Stimulated activated memory B cell treated with anti-CD40 and anti-IgM and Interleukin-4, amounts not matched to agents 10 μg/mL and 1 μg/mL and 100 μg/mL, for 72 hours (primary cell): Measurements from ENCODE around the gene PARD3.

Source experiments
- ATAC-seq: fragments of 150-1000 bp; cut with Tn5 transposase; 2 replicates; pipeline ENCODE4 v1.10.0; 2021
- H3K27ac Mint-ChIP-seq: one replicate; pipeline ENCODE4 v1.8.0; 2022; ENCODE audit warnings: mild to moderate bottlenecking, mixed read lengths
- H3K27me3 Mint-ChIP-seq: one replicate; pipeline ENCODE4 v1.8.0; 2022; ENCODE audit warnings: mixed read lengths
- H3K36me3 Mint-ChIP-seq: one replicate; pipeline ENCODE4 v1.8.0; 2022; ENCODE audit warnings: mixed read lengths
- H3K4me1 Mint-ChIP-seq: one replicate; pipeline ENCODE4 v1.8.0; 2022; ENCODE audit warnings: mixed read lengths
- H3K4me3 Mint-ChIP-seq: one replicate; pipeline ENCODE4 v1.8.0; 2022; ENCODE audit warnings: mild to moderate bottlenecking, moderate library complexity, mixed read lengths
- H3K9me3 Mint-ChIP-seq: one replicate; pipeline ENCODE4 v1.8.0; 2022; ENCODE audit warnings: mixed read lengths

The PARD3 gene

DNA sequence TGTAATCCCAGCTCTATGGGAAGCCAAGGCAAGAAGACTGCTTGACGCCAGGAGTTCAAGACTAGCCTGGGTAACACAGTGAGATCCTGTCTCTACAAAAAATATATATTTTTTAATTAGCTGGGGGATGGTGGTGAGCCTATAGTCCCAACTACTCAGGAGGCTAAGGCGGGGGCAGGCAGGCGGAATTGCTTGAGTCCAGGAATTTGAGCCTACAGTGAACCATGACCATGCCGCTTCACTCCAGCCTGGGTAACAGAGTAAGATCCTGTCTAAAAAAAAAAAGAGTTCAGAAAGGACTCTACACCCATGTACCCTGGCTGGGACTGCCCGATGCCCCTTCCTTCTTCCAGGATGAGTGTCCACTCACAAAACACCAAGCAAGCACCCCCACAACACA lies 648.7 kb downstream of the PARD3 start:
- no peaks in the 10 kb centered on the region for H3K36me3 Mint-ChIP-seq
- H3K4me1 Mint-ChIP-seq, result no peaks in the 10 kb centered on the region
- H3K27me3 Mint-ChIP-seq, result no peaks in the 10 kb centered on the region
- no peak overlapping the region for H3K4me3 Mint-ChIP-seq
- peaks cover 3% of the 10 kb centered on the region for H3K9me3 Mint-ChIP-seq
- H3K27ac Mint-ChIP-seq, result no peak overlapping the region
- no peak for ATAC-seq

DNA sequence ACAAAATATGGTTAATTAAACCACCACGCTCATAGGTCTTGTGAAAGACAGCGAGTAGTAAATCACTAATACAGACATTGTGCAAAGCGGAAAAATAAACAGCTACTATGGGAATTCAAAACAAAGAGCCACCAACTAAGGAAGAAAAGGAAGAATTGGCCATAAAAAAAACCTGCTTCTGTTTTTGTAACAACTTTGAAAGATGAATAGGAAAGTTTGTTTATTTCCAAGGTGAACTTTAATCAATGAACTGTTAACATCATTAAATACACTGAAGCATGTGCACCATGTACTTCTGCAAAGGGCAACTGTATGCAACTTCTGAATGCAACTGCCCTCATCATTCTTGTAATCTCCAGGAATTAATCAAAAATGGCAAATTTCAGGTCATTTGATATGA lies 651.1 kb downstream of the PARD3 start:
- no peaks in the 10 kb centered on the region for H3K4me1 Mint-ChIP-seq
- H3K27ac Mint-ChIP-seq, result no peak overlapping the region
- no peak for ATAC-seq
- H3K36me3 Mint-ChIP-seq, result no peaks in the 10 kb centered on the region
- H3K4me3 Mint-ChIP-seq, result no peak overlapping the region
- H3K9me3 Mint-ChIP-seq, result no peaks in the 10 kb centered on the region
- H3K27me3 Mint-ChIP-seq, result no peaks in the 10 kb centered on the region

GRCh38 chr10:34163075-34163905 lies 651.8 kb downstream of the PARD3 start:
- ATAC-seq, result no peak
- Mint-ChIP-seq H3K4me3 (no peak overlapping the region), H3K4me1 (no peaks in the 10 kb centered on the region), H3K27ac (no peak overlapping the region), H3K9me3 (no peaks in the 10 kb centered on the region), H3K27me3 (no peaks in the 10 kb centered on the region), H3K36me3 (no peaks in the 10 kb centered on the region)

DNA sequence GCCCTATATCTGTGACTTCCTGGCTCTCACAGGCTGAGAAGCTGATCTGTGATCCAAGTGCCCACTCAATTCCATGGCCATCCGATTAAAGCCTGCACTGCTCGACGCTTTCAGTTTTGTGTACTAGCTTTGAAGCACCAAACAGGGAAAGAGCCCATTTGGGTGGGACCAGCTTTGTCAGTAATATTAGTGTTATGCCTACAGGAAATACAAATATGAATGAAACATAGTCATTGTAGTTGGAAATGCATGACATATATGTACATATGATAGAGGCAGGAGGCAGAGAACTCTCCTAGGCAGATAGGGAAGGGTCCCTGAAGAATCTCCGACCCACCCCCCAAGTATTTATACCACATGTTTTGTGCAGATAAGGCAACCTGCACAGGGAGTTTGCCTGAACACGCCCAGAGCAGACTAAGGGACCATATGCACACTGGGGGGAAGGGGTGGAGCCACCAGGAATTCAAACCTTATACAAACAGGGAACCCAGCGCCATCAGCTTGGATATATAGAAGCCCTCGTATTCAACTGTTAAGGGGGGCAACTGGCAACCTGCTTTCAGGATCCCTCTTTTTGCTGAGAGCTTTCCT lies 653.2 kb downstream of the PARD3 start:
- no peak overlapping the region for H3K27ac Mint-ChIP-seq

DNA sequence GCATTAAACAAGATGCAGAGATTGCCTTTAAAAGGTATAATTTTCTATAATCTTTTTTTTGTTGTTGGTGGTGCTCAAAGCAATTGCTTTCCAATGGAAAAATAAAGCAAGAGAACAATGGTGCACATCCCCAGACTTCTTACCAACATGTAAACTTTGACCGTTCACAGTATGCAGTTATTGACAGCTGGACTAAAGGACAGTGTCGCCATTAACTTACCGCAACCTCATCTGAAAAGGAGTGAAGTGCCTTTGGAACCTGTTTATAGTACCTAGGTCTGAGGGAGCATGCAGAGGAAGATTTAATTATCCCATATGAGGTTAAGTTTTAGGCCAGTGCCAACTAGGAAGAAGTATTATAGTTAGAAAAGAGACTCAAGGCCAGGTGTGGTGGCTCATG lies 654.5 kb downstream of the PARD3 start:
- H3K9me3 Mint-ChIP-seq, result no peaks in the 10 kb centered on the region
- no peak overlapping the region for H3K27ac Mint-ChIP-seq
- ATAC-seq, result no peak
- no peak overlapping the region for H3K4me3 Mint-ChIP-seq
- H3K36me3 Mint-ChIP-seq, result no peaks in the 10 kb centered on the region
- no peaks in the 10 kb centered on the region for H3K27me3 Mint-ChIP-seq
- no peaks in the 10 kb centered on the region for H3K4me1 Mint-ChIP-seq

More for the DNA sequence above, 653.2 kb downstream of the PARD3 start:
- no peaks in the 10 kb centered on the region for H3K27me3 Mint-ChIP-seq
- H3K9me3 Mint-ChIP-seq, result no peaks in the 10 kb centered on the region
- no peaks in the 10 kb centered on the region for H3K36me3 Mint-ChIP-seq
- ATAC-seq, result no peak
- no peaks in the 10 kb centered on the region for H3K4me1 Mint-ChIP-seq
- no peak overlapping the region for H3K4me3 Mint-ChIP-seq

- no peaks in the 10 kb centered on the region for H3K36me3 Mint-ChIP-seq
- H3K4me3 Mint-ChIP-seq, result no peak overlapping the region
- H3K4me1 Mint-ChIP-seq, result no peaks in the 10 kb centered on the region
- H3K27me3 Mint-ChIP-seq, result no peaks in the 10 kb centered on the region
- no peak overlapping the region for H3K27ac Mint-ChIP-seq
- H3K9me3 Mint-ChIP-seq, result no peaks in the 10 kb centered on the region
- no peak for ATAC-seq
These were observed 657.6 kb downstream of the PARD3 start for GRCh38 chr10:34157501-34157900.

- Mint-ChIP-seq H3K9me3 (no peaks in the 10 kb centered on the region), H3K4me1 (no peaks in the 10 kb centered on the region), H3K36me3 (no peaks in the 10 kb centered on the region), H3K27ac (no peak overlapping the region), H3K27me3 (no peaks in the 10 kb centered on the region), H3K4me3 (no peak overlapping the region)
- no peak for ATAC-seq
These were observed 658.2 kb downstream of the PARD3 start for GRCh38 chr10:34156781-34157425.

DNA sequence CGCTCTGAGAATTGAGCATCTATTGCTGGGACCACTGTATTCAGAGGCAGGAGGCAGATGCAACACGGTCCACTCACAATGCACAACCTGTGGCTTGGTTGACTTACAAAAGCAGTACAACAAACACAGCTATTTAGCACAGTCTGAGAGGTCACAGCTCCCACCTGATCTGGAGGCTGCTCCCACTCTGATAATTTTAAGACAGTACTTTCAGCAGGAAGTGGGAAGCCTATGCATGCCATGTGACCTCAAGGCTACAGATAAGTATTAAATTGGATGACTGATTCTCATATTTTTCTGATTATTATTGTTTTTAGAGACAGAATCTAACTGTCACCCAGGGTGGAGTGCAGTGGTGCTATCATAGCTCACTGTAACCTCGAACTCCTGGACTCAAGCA lies 659.3 kb downstream of the PARD3 start:
- ATAC-seq, result no peak
- H3K9me3 Mint-ChIP-seq, result no peaks in the 10 kb centered on the region
- H3K4me1 Mint-ChIP-seq, result no peaks in the 10 kb centered on the region

GRCh38 chr10:34154383-34154900 lies 660.7 kb downstream of the PARD3 start:
- no peaks in the 10 kb centered on the region for H3K4me1 Mint-ChIP-seq
- no peak overlapping the region for H3K4me3 Mint-ChIP-seq
- H3K9me3 Mint-ChIP-seq, result no peaks in the 10 kb centered on the region
- H3K27ac Mint-ChIP-seq, result no peak overlapping the region
- H3K36me3 Mint-ChIP-seq, result no peaks in the 10 kb centered on the region
- no peaks in the 10 kb centered on the region for H3K27me3 Mint-ChIP-seq
- ATAC-seq, result no peak

More for the DNA sequence above, 659.3 kb downstream of the PARD3 start:
- no peak overlapping the region for H3K4me3 Mint-ChIP-seq
- no peaks in the 10 kb centered on the region for H3K36me3 Mint-ChIP-seq
- H3K27ac Mint-ChIP-seq, result no peak overlapping the region
- no peaks in the 10 kb centered on the region for H3K27me3 Mint-ChIP-seq

DNA sequence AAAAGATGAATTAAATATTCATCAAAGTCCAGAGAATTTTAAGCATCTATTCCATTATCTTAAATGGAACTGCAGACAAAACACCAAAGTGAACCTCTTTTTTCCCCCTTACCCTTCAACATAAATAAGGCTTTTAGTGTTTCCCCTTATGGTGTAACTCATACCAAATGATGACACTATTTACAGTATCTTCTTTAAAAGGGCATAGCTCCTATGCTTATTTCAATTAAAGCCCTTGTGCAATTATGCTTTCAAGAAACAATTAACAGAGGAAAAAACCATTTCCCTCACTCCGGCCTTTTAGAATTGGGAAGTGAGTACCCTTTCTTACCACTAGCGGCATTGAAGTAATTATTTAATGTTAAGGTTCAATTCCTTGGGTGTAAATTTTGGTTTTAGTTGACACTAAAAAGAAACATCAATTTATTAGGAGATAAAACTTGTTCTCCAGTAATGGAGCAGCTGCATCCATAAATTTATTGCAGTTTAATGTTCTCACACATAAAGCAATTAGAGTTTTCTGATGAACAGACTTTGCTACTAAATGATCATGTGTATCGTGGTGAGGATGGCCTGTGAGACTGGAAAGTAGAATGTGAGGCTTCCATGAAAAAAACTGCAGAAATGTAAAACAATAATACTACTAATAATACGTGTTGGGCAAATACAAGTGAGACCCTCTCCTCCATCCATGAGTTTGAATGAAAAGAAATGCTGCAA lies 661.3 kb downstream of the PARD3 start:
- no peak overlapping the region for H3K4me3 Mint-ChIP-seq
- H3K27ac Mint-ChIP-seq, result no peak overlapping the region
- ATAC-seq, result no peak
- no peaks in the 10 kb centered on the region for H3K36me3 Mint-ChIP-seq
- H3K9me3 Mint-ChIP-seq, result no peaks in the 10 kb centered on the region
- H3K4me1 Mint-ChIP-seq, result no peaks in the 10 kb centered on the region
- H3K27me3 Mint-ChIP-seq, result no peaks in the 10 kb centered on the region

GRCh38 chr10:34152434-34152833 lies 662.7 kb downstream of the PARD3 start:
- H3K36me3 Mint-ChIP-seq, result no peaks in the 10 kb centered on the region
- H3K4me1 Mint-ChIP-seq, result no peaks in the 10 kb centered on the region
- no peak for ATAC-seq
- H3K4me3 Mint-ChIP-seq, result no peak overlapping the region
- no peaks in the 10 kb centered on the region for H3K27me3 Mint-ChIP-seq
- no peaks in the 10 kb centered on the region for H3K9me3 Mint-ChIP-seq
- H3K27ac Mint-ChIP-seq, result no peak overlapping the region

GRCh38 chr10:34151931-34152330 lies 663.2 kb downstream of the PARD3 start:
- no peaks in the 10 kb centered on the region for H3K4me1 Mint-ChIP-seq
- H3K9me3 Mint-ChIP-seq, result no peaks in the 10 kb centered on the region
- no peaks in the 10 kb centered on the region for H3K36me3 Mint-ChIP-seq

DNA sequence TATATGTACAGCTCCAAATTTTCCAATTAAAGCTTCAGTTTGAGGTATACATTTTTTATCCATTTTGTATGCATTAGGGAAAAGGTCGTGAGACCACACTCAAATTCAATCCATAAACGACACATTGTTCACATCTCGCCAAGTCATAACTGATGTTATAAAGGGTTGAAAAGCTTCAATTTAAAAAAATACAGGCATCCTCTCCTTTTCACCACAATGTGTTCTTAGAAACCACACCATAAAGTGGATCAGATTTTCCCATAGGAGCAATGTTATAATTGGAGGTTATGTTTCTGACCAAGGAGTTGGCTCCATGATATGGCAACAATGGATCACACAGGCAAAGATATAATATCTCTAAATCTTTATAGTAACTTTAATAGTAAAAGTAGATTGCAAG lies 663.6 kb downstream of the PARD3 start:
- Mint-ChIP-seq H3K27me3 (no peaks in the 10 kb centered on the region), H3K4me3 (no peak overlapping the region), H3K9me3 (no peaks in the 10 kb centered on the region), H3K36me3 (no peaks in the 10 kb centered on the region), H3K27ac (no peak overlapping the region), H3K4me1 (no peaks in the 10 kb centered on the region)
- ATAC-seq, result no peak

More at GRCh38 chr10:34151931-34152330, 663.2 kb downstream of the PARD3 start:
- H3K4me3 Mint-ChIP-seq, result no peak overlapping the region
- no peak for ATAC-seq
- H3K27ac Mint-ChIP-seq, result no peak overlapping the region
- no peaks in the 10 kb centered on the region for H3K27me3 Mint-ChIP-seq

DNA sequence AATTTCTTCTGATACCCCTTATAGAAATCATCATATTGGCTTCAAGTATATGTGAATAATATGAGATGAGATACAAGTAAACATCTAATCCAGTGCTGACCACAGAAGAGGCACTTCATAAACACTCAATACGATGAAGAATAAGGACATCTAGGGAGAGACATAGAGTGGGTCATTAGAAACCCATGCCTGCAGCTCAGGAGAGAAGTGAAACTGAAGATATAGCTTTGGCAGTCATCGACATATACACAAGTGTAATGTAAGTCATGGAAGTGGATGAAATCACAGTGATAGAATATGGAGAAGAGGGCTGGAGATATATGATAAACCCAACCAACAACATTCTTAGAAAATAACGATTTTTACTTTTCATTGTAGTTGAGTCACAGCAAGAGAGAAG lies 665.0 kb downstream of the PARD3 start:
- Mint-ChIP-seq H3K27me3 (no peaks in the 10 kb centered on the region), H3K9me3 (no peaks in the 10 kb centered on the region), H3K4me1 (no peaks in the 10 kb centered on the region), H3K4me3 (no peak overlapping the region), H3K36me3 (no peaks in the 10 kb centered on the region), H3K27ac (no peak overlapping the region)
- no peak for ATAC-seq

DNA sequence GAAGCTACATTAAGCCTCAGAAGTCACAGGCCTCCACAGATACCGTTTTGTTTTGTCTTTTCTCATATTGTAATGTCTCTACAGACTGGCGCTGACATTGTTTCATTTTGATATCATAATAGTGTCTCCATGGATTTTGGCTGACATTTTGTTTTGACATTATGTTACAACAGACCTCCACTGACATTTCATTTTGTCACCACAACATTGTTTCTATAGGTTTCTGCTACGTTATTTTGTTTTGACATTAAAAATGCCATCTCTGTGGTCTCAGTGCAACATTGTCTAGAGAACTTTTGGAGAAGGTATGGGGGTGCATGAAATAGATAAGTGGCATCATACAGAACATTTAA lies 666.8 kb downstream of the PARD3 start:
- H3K27me3 Mint-ChIP-seq, result no peaks in the 10 kb centered on the region
- no peaks in the 10 kb centered on the region for H3K36me3 Mint-ChIP-seq
- no peak for ATAC-seq
- no peak overlapping the region for H3K4me3 Mint-ChIP-seq
- no peaks in the 10 kb centered on the region for H3K4me1 Mint-ChIP-seq
- no peaks in the 10 kb centered on the region for H3K9me3 Mint-ChIP-seq
- no peak overlapping the region for H3K27ac Mint-ChIP-seq
